CD4-positive, alpha-beta memory T cell (primary cell): ENCODE data around the gene ITIH3. TPM values are rescaled to one million over a fixed set of nuclear protein-coding genes. Genes with fewer than 3 reads are reported as not detected.

Experiments
- CTCF ChIA-PET: fragments of 350-600 bp; sonication (Branson Sonifier 250); formaldehyde crosslinking; loops from one replicate; lab custom pipeline; 2021; ENCODE audit warnings: inconsistent platforms; ENCODE audit not compliant: partially characterized antibody; lab: Charles Lee
- POLR2A ChIA-PET: fragments of 350-600 bp; sonication (Branson Sonifier 250); formaldehyde crosslinking; loops from one replicate; lab custom pipeline; 2021; ENCODE audit not compliant: partially characterized antibody; lab: Charles Lee
- DNase-seq, 5 donors: peaks; one replicate each; pipeline versions ENCODE4 v3.0.0 to v3.0.0-alpha.2; 2020 to 2022; ENCODE audit warnings: mixed read lengths in 1 of 5
- H3K27ac ChIP-seq: one replicate; pipeline ENCODE4 v1.7.0; 2013; ENCODE audit warnings: low read depth, low read length
- H3K27me3 ChIP-seq: 2 replicates; pipeline ENCODE4 v1.7.0; 2013; ENCODE audit warnings: mild to moderate bottlenecking, low read length, moderate library complexity; ENCODE audit not compliant: insufficient read depth
- H3K36me3 ChIP-seq: 2 replicates; pipeline ENCODE4 v1.7.0; 2013; ENCODE audit warnings: mild to moderate bottlenecking, low read length, moderate library complexity; ENCODE audit not compliant: insufficient read depth
- H3K4me1 ChIP-seq: 2 replicates; pipeline ENCODE4 v1.7.0; 2013; ENCODE audit warnings: mild to moderate bottlenecking, low read length, moderate library complexity; ENCODE audit not compliant: insufficient read depth
- H3K4me3 ChIP-seq, 2 donors: one replicate each; pipeline ENCODE4 v1.7.0; 2013; ENCODE audit warnings: low read length in 2 of 2, mild to moderate bottlenecking in 1 of 2
- H3K9me3 ChIP-seq, 2 donors: one replicate each; pipeline ENCODE4 v1.7.0; 2013; ENCODE audit warnings: low read length in 2 of 2, control low read depth in 1 of 2; ENCODE audit not compliant: control insufficient read depth in 1 of 2
- H3K27ac Mint-ChIP-seq, 7 donors: one replicate each; pipeline ENCODE4 v1.8.0; 2020 to 2021; ENCODE audit warnings: mixed read lengths in 7 of 7, mild to moderate bottlenecking in 6 of 7, inconsistent platforms in 3 of 7, moderate library complexity in 3 of 7
- H3K27me3 Mint-ChIP-seq, 2 donors: one replicate each; pipeline ENCODE4 v1.8.0; 2020 to 2021; ENCODE audit warnings: mixed read lengths in 2 of 2
- H3K36me3 Mint-ChIP-seq, 2 donors: one replicate each; pipeline ENCODE4 v1.8.0; 2020 to 2021; ENCODE audit warnings: mixed read lengths in 2 of 2, inconsistent platforms in 1 of 2, mild to moderate bottlenecking in 1 of 2
- H3K4me1 Mint-ChIP-seq, 4 donors: one replicate each; pipeline ENCODE4 v1.8.0; 2020 to 2021; ENCODE audit warnings: mixed read lengths in 4 of 4, mild to moderate bottlenecking in 1 of 4
- H3K4me3 Mint-ChIP-seq, 8 donors: one replicate each; pipeline ENCODE4 v1.8.0; 2020 to 2021; ENCODE audit warnings: mixed read lengths in 8 of 8, mild to moderate bottlenecking in 7 of 8, moderate library complexity in 6 of 8, inconsistent platforms in 3 of 8
- H3K9me3 Mint-ChIP-seq, 8 donors: one replicate each; pipeline ENCODE4 v1.8.0; 2020 to 2021; ENCODE audit warnings: mixed read lengths in 8 of 8, mild to moderate bottlenecking in 5 of 8, inconsistent platforms in 3 of 8, moderate library complexity in 1 of 8
- intact Hi-C: fragments of 100-400 bp; cut with micrococcal nuclease; formaldehyde crosslinking; loops from one replicate; pipeline ENCODE4 v1.15.1; 2023
- polyA plus RNA-seq, 2 donors: library from polyadenylated mRNA; unstranded; fragments of 300-500 nt; fragmentation: Illumina TruSeq; gene quantifications; one replicate each; pipeline ENCODE4 v1.2.3, GENCODE V29; 2021
- total RNA-seq, 2 experiments: library from RNA; stranded (reverse); gene quantifications; one replicate each; pipeline ENCODE4 v1.2.3, GENCODE V29; 2021

ITIH3 gene
- total and polyA plus RNA-seq, 4 experiments from 2014 or later: not detected

- H3K27ac Mint-ChIP-seq: no peak overlapping the region
- no peak for DNase-seq
- no peaks in the 10 kb centered on the region for H3K9me3 ChIP-seq
- H3K36me3 ChIP-seq: no peaks in the 10 kb centered on the region
- no peaks in the 10 kb centered on the region for H3K4me1 Mint-ChIP-seq
- intact Hi-C loops: no loop called here
- POLR2A ChIA-PET: no interaction called here
- no peaks in the 10 kb centered on the region for H3K27me3 ChIP-seq
- no peaks in the 10 kb centered on the region for H3K9me3 Mint-ChIP-seq
- H3K4me3 ChIP-seq: no peak overlapping the region
- H3K4me1 ChIP-seq: no peaks in the 10 kb centered on the region
- H3K27me3 Mint-ChIP-seq: peaks cover 0 to 5% of the 10 kb centered on the region in 2 donors
- no peak overlapping the region for H3K27ac ChIP-seq
- CTCF ChIA-PET: no interaction called here
- no peak overlapping the region for H3K4me3 Mint-ChIP-seq
- H3K36me3 Mint-ChIP-seq: no peaks in the 10 kb centered on the region
These were observed 14.6 kb upstream of the ITIH3 start for GRCh38 chr3:52779837-52780585.

GRCh38 chr3:52781741-52782140 lies 12.9 kb upstream of the ITIH3 start:
- DNase-seq: no peak
- no peaks in the 10 kb centered on the region for H3K4me1 ChIP-seq
- H3K36me3 Mint-ChIP-seq: no peaks in the 10 kb centered on the region
- H3K36me3 ChIP-seq: no peaks in the 10 kb centered on the region
- H3K9me3 ChIP-seq: no peaks in the 10 kb centered on the region
- H3K4me1 Mint-ChIP-seq: no peaks in the 10 kb centered on the region
- H3K27ac Mint-ChIP-seq: no peak overlapping the region
- intact Hi-C loops: no loop called here
- POLR2A ChIA-PET: no interaction called here
- no peak overlapping the region for H3K4me3 Mint-ChIP-seq
- H3K27ac ChIP-seq: no peak overlapping the region
- no peak overlapping the region for H3K4me3 ChIP-seq
- H3K9me3 Mint-ChIP-seq: no peaks in the 10 kb centered on the region
- CTCF ChIA-PET: no interaction called here
- no peaks in the 10 kb centered on the region for H3K27me3 ChIP-seq
- peaks cover 0 to 5% of the 10 kb centered on the region in 2 donors for H3K27me3 Mint-ChIP-seq

GRCh38 chr3:52782412-52783210 lies 12.0 kb upstream of the ITIH3 start:
- Histone ChIP-seq H3K4me3 (no peak overlapping the region), H3K27ac (no peak overlapping the region), H3K4me1 (no peaks in the 10 kb centered on the region), H3K36me3 (no peaks in the 10 kb centered on the region), H3K27me3 (no peaks in the 10 kb centered on the region), H3K9me3 (no peaks in the 10 kb centered on the region)
- no peak for DNase-seq
- Mint-ChIP-seq H3K36me3 (no peaks in the 10 kb centered on the region), H3K27me3 (peaks cover 0 to 5% of the 10 kb centered on the region in 2 donors), H3K4me3 (no peak overlapping the region), H3K9me3 (no peaks in the 10 kb centered on the region), H3K27ac (no peak overlapping the region), H3K4me1 (no peaks in the 10 kb centered on the region)
- intact Hi-C loops: no loop called here
- CTCF ChIA-PET: no interaction called here
- POLR2A ChIA-PET: no interaction called here

- H3K4me3 ChIP-seq: no peak overlapping the region
- Mint-ChIP-seq H3K36me3 (no peaks in the 10 kb centered on the region), H3K4me1 (no peaks in the 10 kb centered on the region), H3K27ac (no peak overlapping the region), H3K27me3 (peaks cover 0 to 5% of the 10 kb centered on the region in 2 donors), H3K4me3 (no peak overlapping the region), H3K9me3 (no peaks in the 10 kb centered on the region)
- no peaks in the 10 kb centered on the region for H3K36me3 ChIP-seq
- no peak overlapping the region for H3K27ac ChIP-seq
- POLR2A ChIA-PET: no interaction called here
- no peaks in the 10 kb centered on the region for H3K4me1 ChIP-seq
- intact Hi-C loops: no loop called here
- H3K27me3 ChIP-seq: no peaks in the 10 kb centered on the region
- CTCF ChIA-PET: no interaction called here
- DNase-seq: no peak
- no peaks in the 10 kb centered on the region for H3K9me3 ChIP-seq
These were observed 11.4 kb upstream of the ITIH3 start for GRCh38 chr3:52783211-52783555.

- CTCF ChIA-PET: interaction anchor here (0.9 kb wide), 1 partner anchor 13 kb away, joined by 3 read pairs; no protein-coding TSS in a partner anchor
These were observed 10.5 kb upstream of the ITIH3 start for GRCh38 chr3:52784021-52784621.

GRCh38 chr3:52784931-52785590 lies 9.5 kb upstream of the ITIH3 start:
- no peak for DNase-seq
- no peak overlapping the region for H3K27ac Mint-ChIP-seq

More at GRCh38 chr3:52784021-52784621, 10.5 kb upstream of the ITIH3 start:
- Histone ChIP-seq H3K4me3 (no peak overlapping the region), H3K4me1 (no peaks in the 10 kb centered on the region), H3K36me3 (no peaks in the 10 kb centered on the region), H3K9me3 (no peaks in the 10 kb centered on the region), H3K27me3 (no peaks in the 10 kb centered on the region), H3K27ac (no peak overlapping the region)
- POLR2A ChIA-PET: no interaction called here
- H3K4me1 Mint-ChIP-seq: no peaks in the 10 kb centered on the region
- H3K27me3 Mint-ChIP-seq: peaks cover 0 to 5% of the 10 kb centered on the region in 2 donors
- H3K27ac Mint-ChIP-seq: no peak overlapping the region
- no peaks in the 10 kb centered on the region for H3K36me3 Mint-ChIP-seq
- no peak for DNase-seq
- intact Hi-C loops: no loop called here
- no peaks in the 10 kb centered on the region for H3K9me3 Mint-ChIP-seq
- no peak overlapping the region for H3K4me3 Mint-ChIP-seq

More at GRCh38 chr3:52784931-52785590, 9.5 kb upstream of the ITIH3 start:
- no peaks in the 10 kb centered on the region for H3K9me3 ChIP-seq
- H3K36me3 ChIP-seq: no peaks in the 10 kb centered on the region
- H3K4me3 ChIP-seq: no peak overlapping the region
- Mint-ChIP-seq H3K36me3 (no peaks in the 10 kb centered on the region), H3K9me3 (no peaks in the 10 kb centered on the region), H3K27me3 (peaks cover 0 to 5% of the 10 kb centered on the region in 2 donors), H3K4me1 (no peaks in the 10 kb centered on the region), H3K4me3 (no peak overlapping the region)
- intact Hi-C loops: no loop called here
- ChIA-PET POLR2A (no interaction called here), CTCF (interaction anchor here (0.9 kb wide), 1 partner anchor 14 kb away, joined by 3 read pairs; no protein-coding TSS in a partner anchor)
- H3K27ac ChIP-seq: no peak overlapping the region
- no peaks in the 10 kb centered on the region for H3K27me3 ChIP-seq
- H3K4me1 ChIP-seq: no peaks in the 10 kb centered on the region
